PFSK-1 (cell line): ENCODE results near the gene SLC26A11.

Experiments used
- FOXP2 ChIP-seq: optimal IDR thresholded peaks from 2 replicates; pipeline ENCODE3; 2011; ENCODE audit warnings: borderline replicate concordance, control low read depth, inconsistent platforms; ENCODE audit not compliant: insufficient read depth; ENCODE audit errors: extremely low read length, extremely low read depth
- POLR2AphosphoS5 ChIP-seq: IDR thresholded peaks from 2 replicates; pipeline ENCODE4 v1.6.1; 2012; ENCODE audit warnings: low read depth, mild to moderate bottlenecking, control low read depth, low read length, moderate library complexity
- REST ChIP-seq, 2 experiments: IDR thresholded peaks; 2 replicates each; pipeline versions ENCODE4 v1.6.1 to v1.8.0; 2011 to 2012; ENCODE audit warnings: low read depth in 2 of 2, low read length in 2 of 2, control low read depth in 1 of 2, inconsistent platforms in 1 of 2, mild to moderate bottlenecking in 1 of 2, moderate library complexity in 1 of 2; ENCODE audit not compliant: insufficient read depth in 1 of 2
- SIN3A ChIP-seq: IDR thresholded peaks from 2 replicates; pipeline ENCODE4 v1.6.1; 2012; ENCODE audit warnings: mild to moderate bottlenecking, low read length, moderate library complexity, borderline replicate concordance; ENCODE audit not compliant: insufficient read depth
- TAF1 ChIP-seq: IDR thresholded peaks from 2 replicates; pipeline ENCODE4 v1.6.1; 2012; ENCODE audit warnings: low read length, control low read depth, borderline replicate concordance; ENCODE audit not compliant: insufficient read depth

Gene SLC26A11

GRCh38 chr17:80187515-80187941, 32.7 kb upstream of the SLC26A11 start:
- TF ChIP-seq REST (IDR thresholded peaks at IDR 0.05; ENCODE audit: insufficient read depth in 1 of 2, low read depth in 2 of 2, low read length in 2 of 2), result peak in 1 of 2 experiments; percentile 49; a peak in 1 of 4 replicates
- TF ChIP-seq FOXP2, result no peak
- TF ChIP-seq SIN3A, result no peak

GRCh38 chr17:80189611-80190010, 30.6 kb upstream of the SLC26A11 start:
- TF ChIP-seq FOXP2 (no peak), SIN3A (no peak), REST (IDR thresholded peaks at IDR 0.05; ENCODE audit: insufficient read depth in 1 of 2, low read depth in 2 of 2, low read length in 2 of 2) (no peak), TAF1 (no peak), POLR2AphosphoS5 (no peak)

GRCh38 chr17:80190716-80191115, 29.5 kb upstream of the SLC26A11 start:
- TF ChIP-seq TAF1 (no peak), POLR2AphosphoS5 (no peak), FOXP2 (no peak), REST (IDR thresholded peaks at IDR 0.05; ENCODE audit: insufficient read depth in 1 of 2, low read depth in 2 of 2, low read length in 2 of 2) (no peak), SIN3A (no peak)

DNA sequence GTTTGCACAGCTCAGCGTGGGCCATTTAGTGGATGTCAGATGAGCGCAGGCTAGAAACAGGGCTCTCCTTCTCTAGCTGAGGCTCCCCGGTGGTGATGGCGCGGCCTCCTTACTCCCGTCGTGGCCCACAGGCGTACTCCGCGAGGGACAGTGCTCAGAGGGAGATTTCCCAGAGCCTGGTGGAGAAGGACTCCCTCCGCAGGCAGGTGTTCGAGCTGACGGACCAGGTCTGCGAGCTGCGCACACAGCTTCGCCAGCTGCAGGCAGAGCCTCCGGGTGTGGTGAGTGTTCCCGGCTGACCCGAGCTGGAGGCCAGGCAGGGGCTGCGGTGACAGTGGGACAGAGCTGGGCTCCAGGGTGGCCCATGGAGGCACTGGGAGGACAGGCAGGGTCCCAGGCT, 29.0 kb upstream of the SLC26A11 start:
- TF ChIP-seq REST (IDR thresholded peaks at IDR 0.05; ENCODE audit: insufficient read depth in 1 of 2, low read depth in 2 of 2, low read length in 2 of 2), result no peak
- TF ChIP-seq TAF1, result no peak
- no peak for TF ChIP-seq FOXP2
- no peak for TF ChIP-seq SIN3A
- TF ChIP-seq POLR2AphosphoS5, result no peak
